Parathyroid adenoma (tissue), 2 donors: ENCODE results near the gene FOXJ2.
"Not testable (repeated sequence)": the region's sequence is repeated elsewhere in the genome, so short reads cannot be mapped to it uniquely, and the experiment has no call there.

Experiments used
- H2AFZ ChIP-seq: fragments of 300-600 bp; sonication (generic); one replicate; pipeline ENCODE4 v1.7.0; 2017; ENCODE audit warnings: antibody characterized with exemption, mild to moderate bottlenecking
- H3K27ac ChIP-seq: fragments of 300-600 bp; sonication (generic); one replicate; pipeline ENCODE4 v1.7.0; 2017
- H3K27me3 ChIP-seq: fragments of 300-600 bp; sonication (generic); one replicate; pipeline ENCODE4 v1.7.0; 2017; ENCODE audit warnings: low read length; ENCODE audit not compliant: control insufficient read depth, insufficient read depth
- H3K36me3 ChIP-seq: fragments of 300-600 bp; sonication (generic); one replicate; pipeline ENCODE4 v1.7.0; 2017; ENCODE audit warnings: low read length; ENCODE audit not compliant: control insufficient read depth, insufficient read depth
- H3K4me1 ChIP-seq: fragments of 300-600 bp; sonication (generic); one replicate; pipeline ENCODE4 v1.7.0; 2017; ENCODE audit warnings: control low read depth
- H3K4me2 ChIP-seq: fragments of 300-600 bp; sonication (generic); one replicate; pipeline ENCODE4 v1.7.0; 2017; ENCODE audit warnings: low read length
- H3K4me3 ChIP-seq: fragments of 300-600 bp; sonication (generic); one replicate; pipeline ENCODE4 v1.7.0; 2017; ENCODE audit warnings: low read depth, low read length
- H3K79me2 ChIP-seq: fragments of 300-600 bp; sonication (generic); one replicate; pipeline ENCODE4 v1.7.0; 2017; ENCODE audit warnings: control low read depth
- H3K9ac ChIP-seq: fragments of 300-600 bp; sonication (generic); one replicate; pipeline ENCODE4 v1.7.0; 2017; ENCODE audit warnings: mild to moderate bottlenecking
- H3K9me3 ChIP-seq: fragments of 300-600 bp; sonication (generic); one replicate; pipeline ENCODE4 v1.7.0; 2017; ENCODE audit warnings: low read length; ENCODE audit not compliant: control insufficient read depth
- TF ChIP-seq, protein P1 (sequence below): fragments of 300-600 bp; sonication (generic); IDR thresholded peaks from one replicate; pipeline ENCODE4 v1.7.0; 2017; ENCODE audit warnings: antibody characterized with exemption, mild to moderate bottlenecking
- donor health status: primary hyperparathyroidism.

Gene FOXJ2

GRCh38 chr12:8026291-8026900 lies 6.1 kb upstream of the FOXJ2 start:
- Histone ChIP-seq H3K27ac (peak overlapping the region; percentile 100), H3K4me1 (no peaks in the 10 kb centered on the region), H3K9ac (peak overlapping the region; percentile 95), H3K79me2 (no peaks in the 10 kb centered on the region), H3K36me3 (no peaks in the 10 kb centered on the region), H2AFZ (peak overlapping the region; percentile 91), H3K4me3 (peak overlapping the region; percentile 90), H3K4me2 (peak overlapping the region; percentile 90), H3K27me3 (no peaks in the 10 kb centered on the region), H3K9me3 (no peaks in the 10 kb centered on the region)
- TF ChIP-seq, protein P1, sequence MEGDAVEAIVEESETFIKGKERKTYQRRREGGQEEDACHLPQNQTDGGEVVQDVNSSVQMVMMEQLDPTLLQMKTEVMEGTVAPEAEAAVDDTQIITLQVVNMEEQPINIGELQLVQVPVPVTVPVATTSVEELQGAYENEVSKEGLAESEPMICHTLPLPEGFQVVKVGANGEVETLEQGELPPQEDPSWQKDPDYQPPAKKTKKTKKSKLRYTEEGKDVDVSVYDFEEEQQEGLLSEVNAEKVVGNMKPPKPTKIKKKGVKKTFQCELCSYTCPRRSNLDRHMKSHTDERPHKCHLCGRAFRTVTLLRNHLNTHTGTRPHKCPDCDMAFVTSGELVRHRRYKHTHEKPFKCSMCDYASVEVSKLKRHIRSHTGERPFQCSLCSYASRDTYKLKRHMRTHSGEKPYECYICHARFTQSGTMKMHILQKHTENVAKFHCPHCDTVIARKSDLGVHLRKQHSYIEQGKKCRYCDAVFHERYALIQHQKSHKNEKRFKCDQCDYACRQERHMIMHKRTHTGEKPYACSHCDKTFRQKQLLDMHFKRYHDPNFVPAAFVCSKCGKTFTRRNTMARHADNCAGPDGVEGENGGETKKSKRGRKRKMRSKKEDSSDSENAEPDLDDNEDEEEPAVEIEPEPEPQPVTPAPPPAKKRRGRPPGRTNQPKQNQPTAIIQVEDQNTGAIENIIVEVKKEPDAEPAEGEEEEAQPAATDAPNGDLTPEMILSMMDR, result no peak

- Histone ChIP-seq H2AFZ (peak overlapping the region; percentile 91), H3K9me3 (no peaks in the 10 kb centered on the region), H3K4me2 (no peak overlapping the region), H3K79me2 (peaks cover 7% of the 10 kb centered on the region), H3K4me3 (no peak overlapping the region), H3K27me3 (no peaks in the 10 kb centered on the region), H3K36me3 (no peaks in the 10 kb centered on the region), H3K27ac (no peak overlapping the region), H3K4me1 (no peaks in the 10 kb centered on the region), H3K9ac (no peak overlapping the region)
- TF ChIP-seq, protein P1, result no peak
Measured at GRCh38 chr12:8027856-8028255, 4.7 kb upstream of the FOXJ2 start.

DNA sequence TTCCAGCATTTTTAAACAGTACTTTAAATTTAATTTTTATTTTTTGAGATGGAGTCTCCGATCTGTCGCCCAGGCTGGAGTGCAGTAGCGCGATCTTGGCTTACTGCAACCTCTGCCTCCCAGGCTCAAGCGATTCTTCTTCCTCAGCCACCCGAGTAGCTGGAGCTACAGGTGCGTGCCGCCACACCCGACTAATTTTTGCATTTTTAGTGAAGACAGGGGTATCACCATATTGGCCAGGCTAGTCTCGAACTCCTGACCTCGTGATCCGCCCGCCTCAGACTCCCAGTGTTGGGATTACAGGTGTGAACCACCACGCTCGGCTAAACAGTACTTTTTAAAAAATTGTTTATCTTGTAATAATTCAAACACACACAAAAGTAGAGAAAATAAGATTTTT lies 4.2 kb upstream of the FOXJ2 start:
- H3K4me3 ChIP-seq, result no peak overlapping the region
- no peak overlapping the region for H3K4me2 ChIP-seq
- no peaks in the 10 kb centered on the region for H3K4me1 ChIP-seq
- H3K27me3 ChIP-seq, result no peaks in the 10 kb centered on the region
- TF ChIP-seq, protein P1, result no peak
- H3K27ac ChIP-seq, result no peak overlapping the region
- no peak overlapping the region for H2AFZ ChIP-seq
- H3K9ac ChIP-seq, result no peak overlapping the region
- no peaks in the 10 kb centered on the region for H3K9me3 ChIP-seq
- no peaks in the 10 kb centered on the region for H3K36me3 ChIP-seq
- peaks cover 11% of the 10 kb centered on the region for H3K79me2 ChIP-seq

DNA sequence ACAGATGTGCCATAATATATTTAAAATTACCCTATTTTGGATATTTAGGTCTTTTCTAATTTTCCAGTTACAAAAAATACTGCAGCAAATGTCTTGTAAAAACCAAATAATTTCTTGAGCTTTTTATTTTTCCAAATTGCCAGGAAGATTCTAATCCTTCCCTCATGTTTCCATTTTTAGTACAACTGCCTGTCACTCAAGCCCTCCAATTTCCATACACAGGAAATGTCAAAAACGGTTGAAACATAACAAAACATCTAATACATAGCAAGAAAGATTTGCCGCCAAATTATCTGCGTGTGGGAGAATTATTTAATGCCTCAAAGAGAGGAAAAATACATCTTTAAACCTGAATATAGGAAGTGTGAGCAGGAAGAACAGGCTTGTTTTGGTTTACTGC lies 2.3 kb upstream of the FOXJ2 start:
- no peak overlapping the region for H3K27ac ChIP-seq
- no peak overlapping the region for H3K9ac ChIP-seq
- no peak overlapping the region for H2AFZ ChIP-seq
- H3K36me3 ChIP-seq, result no peaks in the 10 kb centered on the region
- no peak overlapping the region for H3K4me3 ChIP-seq
- no peaks in the 10 kb centered on the region for H3K9me3 ChIP-seq
- TF ChIP-seq, protein P1, result no peak
- peaks cover 17% of the 10 kb centered on the region for H3K79me2 ChIP-seq
- peaks cover 14% of the 10 kb centered on the region for H3K4me1 ChIP-seq
- H3K4me2 ChIP-seq, result no peak overlapping the region
- no peaks in the 10 kb centered on the region for H3K27me3 ChIP-seq

- H2AFZ ChIP-seq, H3K4me3 ChIP-seq, H3K27me3 ChIP-seq, H3K9ac ChIP-seq, H3K27ac ChIP-seq, H3K36me3 ChIP-seq, H3K4me2 ChIP-seq, H3K9me3 ChIP-seq: not testable (repeated sequence)
- Histone ChIP-seq H3K4me1 (peaks cover 20% of the 10 kb centered on the region), H3K79me2 (peaks cover 17% of the 10 kb centered on the region)
Measured at GRCh38 chr12:8031017-8031416, 1.5 kb upstream of the FOXJ2 start.
